ENCODE measurements around the gene CCL18.
"Not testable (repeated sequence)": the region's sequence is repeated elsewhere in the genome, so short reads cannot be mapped to it uniquely, and the experiment has no call there.

Gene CCL18

GRCh38 chr17:36092230-36092629, 28.2 kb downstream of the CCL18 start:
- no peak for DNase-seq
- intact Hi-C loops (cut with DNase I; ENCODE audit: low total_unique reads) = no loop called here
- Histone ChIP-seq H3K9me3 (no peaks in the 10 kb centered on the region), H3K27me3 (no peaks in the 10 kb centered on the region), H3K4me3 (no peak overlapping the region), H3K4me1 (no peaks in the 10 kb centered on the region), H3K27ac (no peak overlapping the region), H3K36me3 (no peaks in the 10 kb centered on the region)
- TF ChIP-seq CTCF (IDR thresholded peaks at IDR 0.05) = no peak

GRCh38 chr17:36092715-36093114, 28.6 kb downstream of the CCL18 start:
- H3K9me3 ChIP-seq; DNase-seq; H3K27me3 ChIP-seq; H3K27ac ChIP-seq; H3K4me3 ChIP-seq; intact Hi-C loops (cut with DNase I; ENCODE audit: low total_unique reads); H3K4me1 ChIP-seq; H3K36me3 ChIP-seq: not testable (repeated sequence)

- intact Hi-C loops (cut with DNase I; ENCODE audit: low total_unique reads) = no loop called here
- no peak overlapping the region for H3K4me3 ChIP-seq
Measured at GRCh38 chr17:36094232-36094631, 30.2 kb downstream of the CCL18 start.

GRCh38 chr17:36094746-36095145, 30.7 kb downstream of the CCL18 start:
- Histone ChIP-seq H3K36me3 (no peaks in the 10 kb centered on the region), H3K27ac (no peak overlapping the region), H3K4me3 (no peak overlapping the region), H3K4me1 (no peaks in the 10 kb centered on the region), H3K9me3 (no peaks in the 10 kb centered on the region), H3K27me3 (no peaks in the 10 kb centered on the region)
- intact Hi-C loops (cut with DNase I; ENCODE audit: low total_unique reads) = no loop called here
- no peak for DNase-seq
- no peak for TF ChIP-seq CTCF (IDR thresholded peaks at IDR 0.05)

More at GRCh38 chr17:36094232-36094631, 30.2 kb downstream of the CCL18 start:
- no peaks in the 10 kb centered on the region for H3K9me3 ChIP-seq
- no peak for DNase-seq
- no peak overlapping the region for H3K27ac ChIP-seq
- H3K4me1 ChIP-seq = no peaks in the 10 kb centered on the region
- H3K27me3 ChIP-seq = no peaks in the 10 kb centered on the region
- no peaks in the 10 kb centered on the region for H3K36me3 ChIP-seq
- TF ChIP-seq CTCF (IDR thresholded peaks at IDR 0.05) = no peak

GRCh38 chr17:36095992-36096391, 31.9 kb downstream of the CCL18 start:
- intact Hi-C loops (cut with DNase I; ENCODE audit: low total_unique reads) = no loop called here
- TF ChIP-seq CTCF (IDR thresholded peaks at IDR 0.05) = no peak
- no peak for DNase-seq

GRCh38 chr17:36099004-36099403, 34.9 kb downstream of the CCL18 start:
- H3K9me3 ChIP-seq; DNase-seq; H3K36me3 ChIP-seq; H3K27me3 ChIP-seq; intact Hi-C loops (cut with DNase I; ENCODE audit: low total_unique reads); H3K4me3 ChIP-seq; H3K4me1 ChIP-seq; H3K27ac ChIP-seq: not testable (repeated sequence)

More at GRCh38 chr17:36095992-36096391, 31.9 kb downstream of the CCL18 start:
- H3K9me3 ChIP-seq = no peaks in the 10 kb centered on the region
- H3K4me3 ChIP-seq = no peak overlapping the region
- H3K36me3 ChIP-seq = no peaks in the 10 kb centered on the region
- H3K4me1 ChIP-seq = no peaks in the 10 kb centered on the region
- H3K27me3 ChIP-seq = no peaks in the 10 kb centered on the region
- H3K27ac ChIP-seq = no peak overlapping the region

GRCh38 chr17:36103401-36103975, 39.4 kb downstream of the CCL18 start, which contains the start of gene CCL4:
Gene CCL4 (plus strand): TSS chr17:36103827. CDS start chr17:36103906, 79 bp downstream.
- H3K27me3 ChIP-seq; H3K27ac ChIP-seq; H3K9me3 ChIP-seq; intact Hi-C loops (cut with DNase I; ENCODE audit: low total_unique reads); H3K4me3 ChIP-seq; H3K36me3 ChIP-seq; DNase-seq; H3K4me1 ChIP-seq: not testable (repeated sequence)

- H3K36me3 ChIP-seq; H3K4me3 ChIP-seq; DNase-seq; H3K4me1 ChIP-seq; intact Hi-C loops (cut with DNase I; ENCODE audit: low total_unique reads); H3K27ac ChIP-seq; H3K9me3 ChIP-seq; H3K27me3 ChIP-seq: not testable (repeated sequence)
Measured at GRCh38 chr17:36104246-36104645, 40.2 kb downstream of the CCL18 start.

Measured in tibial artery (tissue), 4 donors.